Head of caudate nucleus (tissue), 42 donors: Measurements from ENCODE around the gene RARRES2.
"Not testable (repeated sequence)": the region's sequence is repeated elsewhere in the genome, so short reads cannot be mapped to it uniquely, and the experiment has no call there.

ENCODE experiments used
- DNase-seq, 42 donors: peaks; one replicate each; pipeline versions ENCODE4 v3.0.0 to v3.0.0-alpha.2; 2020 to 2021; ENCODE audit warnings: mixed read lengths in 7 of 42
- intact Hi-C: fragments of 100-400 bp; cut with DNase I; formaldehyde crosslinking; loops from one replicate; pipeline ENCODE4 v1.15.0; 2022

RARRES2 gene

DNA sequence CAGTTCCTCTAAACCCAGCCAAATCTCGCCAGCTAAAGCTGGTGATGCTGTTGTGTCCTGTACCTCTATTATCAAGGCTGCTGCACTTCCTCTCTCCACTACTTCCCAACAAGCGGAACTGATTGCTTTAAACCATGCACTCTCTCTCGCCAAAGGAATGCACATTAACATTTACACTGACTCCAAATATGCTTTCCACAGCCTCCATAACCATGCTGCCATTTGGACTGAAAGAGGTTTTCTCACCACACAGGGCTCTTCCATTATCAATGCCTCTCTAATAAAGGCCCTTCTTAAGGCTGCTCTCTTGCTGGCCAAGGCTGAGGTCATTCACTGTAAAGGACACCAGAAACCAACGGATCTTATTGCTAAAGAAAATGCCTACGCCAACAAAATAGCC is 29.7 kb downstream of the RARRES2 start:
- DNase-seq: no peak
- intact Hi-C loops: no loop called here

DNA sequence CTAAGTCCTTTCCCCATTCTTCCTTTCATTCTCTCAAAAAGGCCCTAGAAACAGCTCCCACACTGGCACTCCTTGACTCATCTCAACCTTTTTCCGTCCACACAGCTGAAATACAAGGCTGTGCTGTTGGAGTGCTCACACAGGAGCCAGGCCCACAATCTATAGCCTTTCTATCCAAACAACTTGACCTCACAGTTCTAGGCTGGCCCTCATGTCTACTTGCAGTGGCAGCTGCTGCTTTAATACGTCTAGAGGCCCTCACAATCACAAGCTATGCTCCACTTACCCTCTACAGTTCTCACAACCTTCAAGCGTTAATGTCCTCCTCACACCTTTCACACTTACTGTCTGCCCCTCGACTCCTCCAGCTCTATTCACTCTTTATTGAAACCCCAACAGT is 30.3 kb downstream of the RARRES2 start:
- intact Hi-C loops: no loop called here
- DNase-seq: no peak

DNA sequence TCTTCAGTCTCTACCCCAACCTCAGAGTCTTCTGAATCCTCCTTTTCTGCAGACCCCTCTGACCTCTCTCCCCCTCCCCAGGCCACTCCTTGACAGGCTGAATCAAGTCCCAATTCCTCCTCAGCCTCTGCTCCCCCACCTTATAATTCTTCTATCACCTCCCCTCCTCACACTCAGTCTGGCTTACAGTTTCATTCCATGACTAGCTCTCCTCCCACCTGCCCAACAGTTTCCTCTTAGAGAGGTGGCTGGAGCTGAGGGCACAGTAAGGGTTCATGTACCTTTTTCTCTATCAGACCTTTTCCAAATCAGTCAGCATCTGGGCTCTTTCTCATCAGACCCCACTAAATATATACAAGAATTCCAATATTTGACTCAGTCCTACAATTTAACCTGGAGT is 32.9 kb downstream of the RARRES2 start:
- DNase-seq: no peak
- intact Hi-C loops: no loop called here

DNA sequence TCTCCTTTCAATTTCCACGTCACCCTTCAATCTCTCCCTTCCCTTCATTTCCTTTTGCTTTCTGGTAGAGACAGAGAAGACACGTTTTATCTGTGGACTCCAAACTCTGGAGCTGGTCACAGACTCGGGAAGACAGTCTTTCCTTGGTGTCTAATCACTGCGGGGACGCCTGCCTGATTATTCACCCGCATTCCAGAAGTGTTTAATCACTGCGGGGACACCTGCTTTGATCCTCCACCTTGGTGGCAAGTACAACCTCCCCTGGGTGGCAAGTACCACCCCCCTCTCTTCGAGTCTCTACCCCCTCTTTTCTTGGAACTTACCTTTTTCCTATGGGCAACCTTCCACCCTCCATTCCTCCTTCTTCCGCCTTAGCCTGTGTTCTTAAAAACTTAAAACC is 33.5 kb downstream of the RARRES2 start:
- intact Hi-C loops: no loop called here
- no peak for DNase-seq

DNA sequence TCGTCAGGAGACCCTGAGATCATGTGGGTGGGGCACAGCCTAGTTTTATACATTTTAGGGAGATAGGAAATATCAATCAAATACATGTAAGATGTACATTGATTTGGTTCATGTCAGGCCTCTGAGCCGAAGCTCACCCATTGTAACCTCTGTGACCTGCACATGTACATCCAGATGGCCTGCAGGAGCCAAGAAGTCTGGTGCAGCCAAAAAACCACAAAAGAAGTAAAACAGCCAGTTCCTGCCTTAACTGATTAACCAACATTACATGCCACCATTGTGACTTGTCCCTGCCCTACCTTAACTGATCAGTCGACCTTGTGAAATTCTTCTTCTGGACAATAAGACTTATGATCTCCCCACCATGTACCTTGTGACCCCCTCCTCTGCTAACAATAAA is 34.3 kb downstream of the RARRES2 start:
- intact Hi-C loops: no loop called here
- no peak for DNase-seq

DNA sequence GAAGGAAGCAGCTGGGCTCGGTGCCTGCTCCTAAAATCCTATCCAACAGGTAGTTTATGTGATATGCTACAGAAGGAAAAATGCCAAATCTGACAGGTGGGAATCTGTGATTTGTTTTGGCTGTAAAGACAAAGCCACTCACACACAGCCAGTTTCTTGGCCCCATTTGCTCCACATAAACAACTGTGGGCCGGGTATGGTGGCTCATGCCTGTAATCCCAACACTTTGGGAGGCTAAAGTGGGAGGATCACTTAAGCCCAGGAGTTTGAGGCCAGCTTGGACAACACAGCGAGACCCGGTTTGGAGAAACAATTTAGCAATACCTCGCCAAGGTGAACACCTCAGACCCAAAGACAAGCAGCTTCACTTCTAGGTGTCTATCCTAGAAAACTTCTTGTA is 35.1 kb downstream of the RARRES2 start:
- intact Hi-C loops, DNase-seq: not testable (repeated sequence)

DNA sequence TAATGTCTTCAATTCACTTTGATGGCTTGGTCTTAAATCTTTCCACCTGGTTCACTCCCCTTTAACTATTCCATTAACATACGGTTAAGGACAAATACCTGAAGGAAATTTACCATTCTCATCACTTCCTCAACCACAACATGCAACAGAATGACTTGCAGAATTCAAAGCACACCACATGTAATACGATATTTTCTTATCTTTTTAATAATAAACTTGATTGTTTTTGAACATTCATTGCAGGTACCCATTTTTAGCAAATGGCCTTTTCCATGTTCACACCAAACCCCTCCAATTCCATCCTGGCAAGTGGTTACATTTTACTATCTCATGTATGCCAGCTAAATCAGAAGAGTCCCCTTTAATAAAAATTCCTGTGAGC is 35.5 kb downstream of the RARRES2 start:
- intact Hi-C loops, DNase-seq: not testable (repeated sequence)

DNA sequence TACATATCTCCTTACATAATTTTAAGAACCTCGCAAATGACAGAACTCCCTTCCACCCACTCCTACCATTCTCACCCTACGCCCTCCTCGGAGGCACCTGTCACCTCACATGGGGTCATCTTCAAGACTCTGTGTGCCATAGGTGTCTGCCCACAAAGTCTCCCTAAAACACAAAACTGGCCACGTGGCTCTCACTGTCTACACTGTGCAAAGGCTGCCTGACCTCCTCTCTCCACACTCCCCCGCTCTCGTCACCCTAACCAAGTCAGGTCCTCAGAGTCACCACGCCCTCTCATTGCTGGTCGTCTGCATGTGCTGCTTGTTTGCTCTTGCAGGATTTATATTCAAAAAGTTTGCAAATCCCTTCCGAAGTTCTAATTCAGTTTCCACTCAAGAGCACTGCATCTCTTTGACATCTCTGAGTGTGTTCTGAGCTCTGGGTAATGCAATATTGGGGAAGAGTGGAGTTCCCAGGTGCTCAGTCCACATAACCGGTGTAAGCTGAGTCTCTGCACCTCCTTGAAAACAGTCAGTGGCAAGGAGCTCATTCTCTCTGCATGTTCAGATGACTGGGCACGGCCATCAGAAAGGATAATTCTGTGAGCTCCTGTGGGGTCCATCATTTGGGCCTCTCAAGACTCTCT is 36.0 kb downstream of the RARRES2 start:
- intact Hi-C loops: not testable (repeated sequence)
- DNase-seq: peak in 17 of 42 donors; percentile 7 to 55 (median 30)

DNA sequence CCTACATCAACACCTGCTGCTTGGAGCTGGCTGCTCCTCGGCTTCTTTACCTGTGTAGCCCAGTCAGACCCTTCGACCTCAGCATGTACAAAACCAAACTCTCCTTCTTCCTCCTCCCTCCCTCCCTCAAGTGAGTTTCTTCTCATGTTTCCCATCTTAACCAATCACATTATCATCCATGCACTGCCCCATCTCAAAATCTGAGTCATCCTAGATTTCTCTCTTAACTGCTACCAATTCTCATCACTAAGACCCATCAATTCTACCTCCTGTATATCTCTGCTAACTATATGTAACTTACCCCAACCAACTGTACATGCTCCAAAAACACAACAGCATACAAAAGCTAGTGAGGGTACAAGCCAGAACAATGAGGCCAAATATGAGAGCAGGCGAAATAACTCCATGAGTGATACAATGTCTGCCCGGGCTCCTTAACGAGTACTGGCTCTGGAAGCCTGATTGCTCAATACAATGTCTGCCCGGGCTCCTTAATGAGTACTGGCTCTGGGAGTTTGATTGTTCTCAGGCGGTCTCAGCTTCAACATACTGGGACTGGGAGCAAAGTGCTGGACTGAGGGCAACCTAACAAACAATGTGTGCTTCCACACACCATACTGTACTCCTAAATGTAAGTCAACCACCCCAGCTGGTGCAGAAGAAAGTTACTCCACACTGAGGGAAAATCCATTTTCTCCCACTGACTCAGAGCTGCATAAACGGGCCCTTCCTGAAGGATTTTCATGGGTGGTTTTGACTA is 36.8 kb downstream of the RARRES2 start:
- peak in 1 of 42 donors; percentile 35 for DNase-seq
- intact Hi-C loops: not testable (repeated sequence)

DNA sequence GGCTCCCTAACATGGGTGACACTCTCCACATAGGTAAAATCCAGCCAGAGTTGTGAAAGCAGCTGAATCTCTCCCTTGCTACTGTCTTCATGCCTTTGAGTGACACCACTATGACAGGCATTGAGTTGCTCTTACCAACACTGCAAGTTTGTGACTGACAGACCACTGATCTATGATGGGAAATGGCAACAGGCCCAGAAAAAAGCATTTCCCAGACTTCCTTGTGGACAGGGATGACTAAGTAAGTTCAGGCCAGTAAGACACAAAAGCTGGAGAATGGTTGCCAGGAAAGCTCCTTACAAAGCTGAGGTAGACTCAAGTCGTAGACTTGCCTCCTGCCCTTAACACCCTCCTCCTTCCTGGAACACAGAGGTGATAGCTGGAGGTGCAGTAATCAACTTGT is 38.5 kb downstream of the RARRES2 start:
- DNase-seq, intact Hi-C loops: not testable (repeated sequence)

DNA sequence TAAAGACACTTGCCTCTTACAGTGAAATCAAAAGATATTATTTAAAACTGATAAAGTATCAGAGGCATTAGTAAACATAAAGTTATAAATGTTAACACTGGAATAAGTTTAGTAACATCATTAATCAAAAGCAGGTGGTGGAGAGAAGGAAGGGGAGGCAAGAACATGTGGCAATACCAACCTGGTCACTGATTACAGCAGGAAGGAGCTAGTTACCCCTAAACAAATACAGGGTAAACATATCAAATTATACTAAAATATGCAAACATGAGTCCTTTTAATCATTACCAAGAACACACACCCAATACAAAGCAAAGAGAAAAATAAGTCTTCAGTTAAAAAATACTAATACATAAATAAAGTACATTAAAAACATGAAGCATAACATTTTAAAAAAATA is 43.5 kb downstream of the RARRES2 start:
- DNase-seq, intact Hi-C loops: not testable (repeated sequence)

DNA sequence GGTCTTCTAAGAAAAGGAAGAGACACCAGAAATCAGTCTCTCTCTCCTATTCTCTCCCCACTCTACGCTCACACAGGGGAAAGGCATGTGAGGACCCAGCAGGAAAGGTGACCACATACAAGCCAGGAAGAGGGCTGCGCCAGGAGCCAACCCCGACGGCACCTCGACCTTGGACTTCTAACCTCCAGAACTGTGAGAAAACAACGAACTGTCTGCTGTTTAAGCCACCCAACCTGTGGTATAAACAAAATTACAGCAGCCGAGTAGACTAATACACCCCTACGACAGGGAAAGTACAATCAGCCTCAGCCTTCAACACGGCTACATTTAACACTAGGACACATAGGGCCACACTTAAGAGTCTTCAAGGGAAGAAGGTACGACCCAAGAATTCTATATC is 44.6 kb downstream of the RARRES2 start:
- intact Hi-C loops, DNase-seq: not testable (repeated sequence)

DNA sequence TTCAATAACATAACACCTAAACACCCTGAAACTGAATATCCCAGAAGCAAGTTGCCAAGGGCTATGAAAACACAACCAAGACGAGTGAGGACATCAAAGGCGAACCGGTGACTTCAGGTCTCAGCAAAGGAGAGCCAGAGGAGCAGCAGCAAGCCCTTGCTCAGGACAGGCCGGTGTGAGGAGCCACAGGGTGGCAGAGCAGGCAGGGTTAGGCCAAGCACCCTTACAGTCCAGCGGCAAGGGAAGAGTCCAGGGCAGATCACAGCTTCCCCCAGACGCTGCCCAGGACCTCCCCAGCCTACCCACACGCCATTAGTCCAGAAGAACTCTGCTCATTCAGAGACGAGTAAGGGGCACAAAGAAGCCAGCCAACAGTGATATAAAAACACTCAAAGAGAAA is 45.8 kb downstream of the RARRES2 start:
- intact Hi-C loops: not testable (repeated sequence)

DNA sequence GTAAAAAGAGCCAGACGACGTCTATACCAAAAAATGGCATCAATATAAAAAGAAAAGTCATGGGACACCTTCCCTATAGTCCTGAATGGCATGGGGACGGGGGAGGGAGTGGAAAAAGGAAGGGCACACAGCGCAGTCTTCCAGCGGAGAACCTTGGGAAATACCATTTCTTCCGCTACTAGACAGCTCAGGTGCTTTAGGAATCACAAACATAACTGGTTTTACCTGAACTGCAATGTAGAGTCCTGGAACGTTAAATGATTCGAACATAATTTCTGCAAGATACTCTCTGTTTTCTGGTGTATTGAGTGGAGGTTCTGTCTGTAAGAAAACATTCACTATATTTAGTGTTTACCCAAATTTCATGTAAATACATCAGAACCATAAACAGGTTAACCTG is 46.4 kb downstream of the RARRES2 start:
- DNase-seq, intact Hi-C loops: not testable (repeated sequence)

More for the DNA sequence above, 45.8 kb downstream of the RARRES2 start:
- DNase-seq: not testable (repeated sequence)

DNA sequence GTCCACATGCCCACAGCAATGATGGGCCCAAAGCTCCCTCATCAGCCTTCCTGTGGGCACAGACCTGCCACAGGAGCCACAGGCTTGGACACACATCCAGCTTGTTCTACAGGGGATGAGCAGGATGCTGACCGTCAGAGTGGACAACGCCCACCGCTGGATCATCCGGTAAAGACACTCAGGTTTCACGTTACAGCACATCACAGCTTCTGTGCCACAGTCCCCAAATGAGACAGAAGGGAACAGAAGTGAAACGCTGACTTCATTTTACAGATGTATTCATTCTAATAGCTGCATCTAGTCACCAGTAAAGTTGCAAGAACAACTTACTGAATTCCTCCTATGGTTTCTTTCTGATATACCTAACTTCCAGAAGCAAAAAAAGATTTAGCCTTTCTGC is 51.1 kb downstream of the RARRES2 start:
- intact Hi-C loops, DNase-seq: not testable (repeated sequence)

DNA sequence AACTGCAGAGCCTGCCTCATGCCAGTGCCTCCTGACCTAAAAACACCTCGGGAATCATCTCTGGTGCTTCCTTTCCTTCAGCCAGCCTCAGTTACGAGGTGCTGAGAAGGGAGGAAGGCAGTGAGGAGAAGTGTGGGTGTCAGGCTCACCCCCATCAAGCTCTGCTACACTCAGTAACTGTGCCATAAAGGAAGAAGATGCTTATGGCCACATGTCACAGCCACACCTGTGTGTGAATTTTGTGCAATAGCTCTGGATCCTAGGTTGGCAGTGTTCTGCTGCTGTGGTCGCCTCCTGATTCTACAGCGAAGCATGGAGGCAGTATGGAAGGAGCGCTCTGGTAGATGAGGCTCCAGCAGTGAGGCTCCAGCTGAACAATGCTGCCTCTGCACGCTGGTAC is 52.6 kb downstream of the RARRES2 start:
- intact Hi-C loops: not testable (repeated sequence)
- DNase-seq: peak in 14 of 42 donors; percentile 6 to 61 (median 24)
